B cell (primary cell): ENCODE results near the gene TMEM114.

Source experiments
- EZH2 ChIP-seq: IDR thresholded peaks from 2 replicates; pipeline ENCODE4 v1.6.1; 2012; ENCODE audit warnings: borderline replicate concordance, low read depth, mild to moderate bottlenecking, moderate library complexity, low read length; ENCODE audit not compliant: insufficient read depth, poor library complexity, severe bottlenecking
- TF ChIP-seq, protein P1 (sequence below): fragments of 200-600 bp; IDR thresholded peaks from one replicate; pipeline ENCODE4 v1.8.0; 2022; ENCODE audit warnings: antibody characterized with exemption, mild to moderate bottlenecking

DNA sequence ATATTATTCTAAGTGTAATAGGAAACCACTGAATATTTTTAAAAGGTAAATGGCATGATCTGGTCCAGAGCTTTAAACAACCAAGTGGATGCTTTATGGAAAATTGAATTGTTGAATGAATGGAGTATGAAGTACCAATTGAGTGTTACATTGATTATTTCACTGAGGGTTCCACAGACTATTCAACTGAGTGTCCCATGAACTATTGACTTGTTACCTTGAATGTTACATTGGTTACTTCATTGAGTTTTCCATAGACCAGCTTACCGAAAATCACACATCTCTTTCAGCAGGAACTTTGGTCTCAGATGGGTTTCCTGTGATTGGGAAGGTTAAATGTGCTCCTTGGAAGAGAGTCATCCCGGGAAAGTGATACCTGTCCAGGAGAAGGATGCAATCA lies 56.8 kb downstream of the TMEM114 start:
- TF ChIP-seq, protein P1, sequence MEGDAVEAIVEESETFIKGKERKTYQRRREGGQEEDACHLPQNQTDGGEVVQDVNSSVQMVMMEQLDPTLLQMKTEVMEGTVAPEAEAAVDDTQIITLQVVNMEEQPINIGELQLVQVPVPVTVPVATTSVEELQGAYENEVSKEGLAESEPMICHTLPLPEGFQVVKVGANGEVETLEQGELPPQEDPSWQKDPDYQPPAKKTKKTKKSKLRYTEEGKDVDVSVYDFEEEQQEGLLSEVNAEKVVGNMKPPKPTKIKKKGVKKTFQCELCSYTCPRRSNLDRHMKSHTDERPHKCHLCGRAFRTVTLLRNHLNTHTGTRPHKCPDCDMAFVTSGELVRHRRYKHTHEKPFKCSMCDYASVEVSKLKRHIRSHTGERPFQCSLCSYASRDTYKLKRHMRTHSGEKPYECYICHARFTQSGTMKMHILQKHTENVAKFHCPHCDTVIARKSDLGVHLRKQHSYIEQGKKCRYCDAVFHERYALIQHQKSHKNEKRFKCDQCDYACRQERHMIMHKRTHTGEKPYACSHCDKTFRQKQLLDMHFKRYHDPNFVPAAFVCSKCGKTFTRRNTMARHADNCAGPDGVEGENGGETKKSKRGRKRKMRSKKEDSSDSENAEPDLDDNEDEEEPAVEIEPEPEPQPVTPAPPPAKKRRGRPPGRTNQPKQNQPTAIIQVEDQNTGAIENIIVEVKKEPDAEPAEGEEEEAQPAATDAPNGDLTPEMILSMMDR, result no peak
- no peak for TF ChIP-seq EZH2
